ENCODE results near the gene WDR55. TPM values are rescaled to one million over a fixed set of nuclear protein-coding genes. Genes with fewer than 3 reads are reported as not detected.

The WDR55 gene
- total and polyA plus RNA-seq, 2 of the 13 experiments (the other 11 are each of a cell fraction or from before 2014, with no cell fraction given) = 17.7 to 18.2 TPM

DNA sequence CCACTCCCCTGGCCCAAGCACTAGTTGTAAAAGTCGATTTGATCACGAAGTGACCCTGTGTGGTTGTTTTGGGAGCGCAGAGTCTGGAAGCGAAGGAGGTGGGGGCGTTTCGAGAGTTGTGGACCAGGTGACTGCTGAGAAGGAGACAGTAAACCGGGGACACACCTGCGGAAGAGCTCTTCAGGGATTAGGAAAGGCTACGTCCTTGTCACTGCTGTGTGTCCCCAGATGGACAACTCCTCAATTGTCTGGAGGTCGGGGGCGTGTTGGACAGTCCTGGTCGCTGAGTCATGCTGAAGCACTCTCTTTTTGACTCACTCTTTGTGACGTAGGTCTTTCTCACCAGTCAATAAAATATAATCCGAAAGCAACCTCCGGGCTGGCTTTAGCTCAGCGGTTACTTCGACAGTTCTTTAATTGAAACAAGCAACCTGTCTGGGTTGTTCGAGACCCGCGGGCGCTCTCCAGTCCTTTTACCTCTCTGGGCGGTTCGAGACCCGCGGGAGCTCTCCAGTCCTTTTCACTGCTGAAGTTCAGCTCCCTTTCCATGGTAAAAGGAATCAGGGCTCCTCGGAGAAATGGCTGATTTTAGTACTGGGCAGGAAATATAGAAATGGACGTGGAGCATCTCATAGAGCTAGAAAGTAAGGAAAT lies 46.3 kb downstream of the WDR55 start (continued):
- TF ChIP-seq ZHX2 (IDR thresholded peaks at IDR 0.05; ENCODE audit: low read depth) (no peak; the same call in 1 of the 2 replicates), ZHX2 (CRISPR knock-in tag; IDR thresholded peaks at IDR 0.05; ENCODE audit: borderline replicate concordance) (no peak), STAG1 (CRISPR knock-in tag; IDR thresholded peaks at IDR 0.05) (no peak), SKI (IDR thresholded peaks at IDR 0.05; ENCODE audit: partially characterized antibody) (no peak), GABPA (IDR thresholded peaks at IDR 0.05; ENCODE audit: low read depth, low read length) (no peak), GABPA (CRISPR knock-in tag; IDR thresholded peaks at IDR 0.05; ENCODE audit: low read depth) (no peak; the same call in none of the 2 replicates), ZKSCAN8 (CRISPR knock-in tag; IDR thresholded peaks at IDR 0.05; ENCODE audit: borderline replicate concordance) (peak; percentile 70; the same call in 1 of the 2 replicates), ZSCAN25 (CRISPR knock-in tag; IDR thresholded peaks at IDR 0.05) (no peak), ZNF382 (CRISPR knock-in tag; IDR thresholded peaks at IDR 0.05; ENCODE audit: borderline replicate concordance) (no peak), KMT2A (CRISPR knock-in tag; IDR thresholded peaks at IDR 0.05) (peak; percentile 49; the same call in 1 of the 2 replicates), REL (CRISPR knock-in tag; conservative IDR thresholded peaks at IDR 0.05) (no peak), ZNF556 (CRISPR knock-in tag; IDR thresholded peaks at IDR 0.05; ENCODE audit: borderline replicate concordance) (no peak), NFE2L1 (CRISPR knock-in tag; IDR thresholded peaks at IDR 0.05; ENCODE audit: borderline replicate concordance) (0 out of 2 replicates have a peak, but pooled peaks have one; percentile 50), KAT8 (CRISPR knock-in tag; IDR thresholded peaks at IDR 0.05) (peak; percentile 84), ZMYM3 (CRISPR knock-in tag; IDR thresholded peaks at IDR 0.05) (no peak), NONO (IDR thresholded peaks at IDR 0.05) (no peak), NONO (CRISPR knock-in tag; conservative IDR thresholded peaks at IDR 0.05) (peak; percentile 61; the same call in 1 of the 2 replicates), DNMT3B (CRISPR knock-in tag; conservative IDR thresholded peaks at IDR 0.05) (peak; percentile 83; the same call in 1 of the 2 replicates)
- TF ChIP-seq, protein P1, sequence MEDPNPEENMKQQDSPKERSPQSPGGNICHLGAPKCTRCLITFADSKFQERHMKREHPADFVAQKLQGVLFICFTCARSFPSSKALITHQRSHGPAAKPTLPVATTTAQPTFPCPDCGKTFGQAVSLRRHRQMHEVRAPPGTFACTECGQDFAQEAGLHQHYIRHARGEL (CRISPR knock-in tag; IDR thresholded peaks at IDR 0.05) = no peak
- TF ChIP-seq, protein P2, sequence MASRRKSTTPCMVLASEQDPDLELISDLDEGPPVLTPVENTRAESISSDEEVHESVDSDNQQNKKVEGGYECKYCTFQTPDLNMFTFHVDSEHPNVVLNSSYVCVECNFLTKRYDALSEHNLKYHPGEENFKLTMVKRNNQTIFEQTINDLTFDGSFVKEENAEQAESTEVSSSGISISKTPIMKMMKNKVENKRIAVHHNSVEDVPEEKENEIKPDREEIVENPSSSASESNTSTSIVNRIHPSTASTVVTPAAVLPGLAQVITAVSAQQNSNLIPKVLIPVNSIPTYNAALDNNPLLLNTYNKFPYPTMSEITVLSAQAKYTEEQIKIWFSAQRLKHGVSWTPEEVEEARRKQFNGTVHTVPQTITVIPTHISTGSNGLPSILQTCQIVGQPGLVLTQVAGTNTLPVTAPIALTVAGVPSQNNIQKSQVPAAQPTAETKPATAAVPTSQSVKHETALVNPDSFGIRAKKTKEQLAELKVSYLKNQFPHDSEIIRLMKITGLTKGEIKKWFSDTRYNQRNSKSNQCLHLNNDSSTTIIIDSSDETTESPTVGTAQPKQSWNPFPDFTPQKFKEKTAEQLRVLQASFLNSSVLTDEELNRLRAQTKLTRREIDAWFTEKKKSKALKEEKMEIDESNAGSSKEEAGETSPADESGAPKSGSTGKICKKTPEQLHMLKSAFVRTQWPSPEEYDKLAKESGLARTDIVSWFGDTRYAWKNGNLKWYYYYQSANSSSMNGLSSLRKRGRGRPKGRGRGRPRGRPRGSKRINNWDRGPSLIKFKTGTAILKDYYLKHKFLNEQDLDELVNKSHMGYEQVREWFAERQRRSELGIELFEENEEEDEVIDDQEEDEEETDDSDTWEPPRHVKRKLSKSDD (CRISPR knock-in tag; IDR thresholded peaks at IDR 0.05; ENCODE audit: low read depth) = no peak
- TF ChIP-seq, protein P3, sequence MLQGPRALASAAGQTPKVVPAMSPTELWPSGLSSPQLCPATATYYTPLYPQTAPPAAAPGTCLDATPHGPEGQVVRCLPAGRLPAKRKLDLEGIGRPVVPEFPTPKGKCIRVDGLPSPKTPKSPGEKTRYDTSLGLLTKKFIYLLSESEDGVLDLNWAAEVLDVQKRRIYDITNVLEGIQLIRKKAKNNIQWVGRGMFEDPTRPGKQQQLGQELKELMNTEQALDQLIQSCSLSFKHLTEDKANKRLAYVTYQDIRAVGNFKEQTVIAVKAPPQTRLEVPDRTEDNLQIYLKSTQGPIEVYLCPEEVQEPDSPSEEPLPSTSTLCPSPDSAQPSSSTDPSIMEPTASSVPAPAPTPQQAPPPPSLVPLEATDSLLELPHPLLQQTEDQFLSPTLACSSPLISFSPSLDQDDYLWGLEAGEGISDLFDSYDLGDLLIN (CRISPR knock-in tag; IDR thresholded peaks at IDR 0.05; ENCODE audit: borderline replicate concordance) = no peak

Data from HepG2 (cell line).